A549 (cell line): ENCODE data around the gene FAM124B. TPM values are rescaled to one million over a fixed set of nuclear protein-coding genes. Genes with fewer than 3 reads are reported as not detected.

ENCODE experiments used
- ATAC-seq, 2 experiments: fragments of 200-7000 bp in 1 of 2; fragments of >200 bp in 1 of 2; cut with Nextera tagmentation in 1 of 2; cut with Tn5 transposase in 1 of 2; 3 replicates each; pipeline versions ENCODE4 v1.8.0 to v1.9.1; 2018 to 2020; ENCODE audit warnings: mild to moderate bottlenecking in 1 of 2, moderate library complexity in 1 of 2
- CTCF ChIA-PET: fragments of 300-600 bp; sonication (Branson Sonifier 250); formaldehyde crosslinking; extraction: SDS; loops from one replicate; lab custom pipeline; 2021; ENCODE audit warnings: antibody characterized with exemption, inconsistent platforms; lab: Yijun Ruan, JAX
- POLR2A ChIA-PET: fragments of 350-600 bp; formaldehyde crosslinking; extraction: SDS; loops from one replicate; lab custom pipeline; 2021; ENCODE audit warnings: antibody characterized with exemption, inconsistent platforms; lab: Yijun Ruan, JAX
- DNase-seq, 2 experiments: peaks; one replicate each; pipeline versions ENCODE4 v3.0.0 to v3.0.0-alpha.2; 2011 to 2016; ENCODE audit warnings: low read depth in 1 of 2, low spot score in 1 of 2
- FAIRE-seq: peaks from 2 replicates; lab custom pipeline; 2011; peaks lifted over from hg19 to GRCh38; lab: Jason Lieb, UNC
- H3K27ac ChIP-seq, 2 experiments: fragments of >200 bp; sonication (Bioruptor Twin); formaldehyde crosslinking; 3 replicates each; pipeline ENCODE4 v1.5.1; 2016 to 2017
- H3K4me1 ChIP-seq: fragments of >200 bp; sonication (Bioruptor Twin); formaldehyde crosslinking; 3 replicates; pipeline ENCODE4 v1.6.1; 2016
- H3K4me2 ChIP-seq: fragments of >200 bp; sonication (Bioruptor Twin); formaldehyde crosslinking; 3 replicates; pipeline ENCODE4 v1.6.1; 2016
- H3K4me3 ChIP-seq: fragments of >200 bp; sonication (Bioruptor Twin); formaldehyde crosslinking; 3 replicates; pipeline ENCODE4 v1.5.1; 2016
- H3K9me3 ChIP-seq: fragments of >200 bp; sonication (Bioruptor Twin); formaldehyde crosslinking; 3 replicates; pipeline ENCODE4 v1.6.1; 2016
- CEBPB ChIP-seq, 2 experiments: fragments of >200 bp in 1 of 2; sonication (Bioruptor Twin) in 1 of 2; formaldehyde crosslinking in 1 of 2; IDR thresholded peaks; 2 replicates each; pipeline ENCODE4 v1.6.1; 2012 to 2016
- CHD4 ChIP-seq: fragments of 200-600 bp; sonication (generic); IDR thresholded peaks from 2 replicates; pipeline ENCODE4 v1.6.1; 2016; ENCODE audit warnings: antibody characterized with exemption, mild to moderate bottlenecking, borderline replicate concordance
- EP300 ChIP-seq, 2 experiments: fragments of >200 bp; sonication (Bioruptor Twin); formaldehyde crosslinking; IDR thresholded peaks; 2 replicates in 1 of 2; 3 replicates in 1 of 2; pipeline ENCODE4 v1.6.1; 2016 to 2017
- FOSL2 ChIP-seq, 2 experiments: fragments of 450-650 bp in 1 of 2; fragments of >200 bp in 1 of 2; sonication (Bioruptor Twin) in 1 of 2; formaldehyde crosslinking; IDR thresholded peaks; 2 replicates each; pipeline versions ENCODE4 v1.5.0 to v1.6.1; 2016 to 2020; ENCODE audit warnings: mild to moderate bottlenecking in 1 of 2, moderate library complexity in 1 of 2
- GATA3 ChIP-seq: IDR thresholded peaks from 2 replicates; pipeline ENCODE4 v1.6.1; 2012; ENCODE audit warnings: borderline replicate concordance
- HDAC2 ChIP-seq: fragments of 200-600 bp; sonication (generic); IDR thresholded peaks from 2 replicates; pipeline ENCODE4 v1.6.1; 2016
- HMGXB4 ChIP-seq: fragments of 250-450 bp; sonication (Bioruptor Pico); IDR thresholded peaks from 2 replicates; pipeline ENCODE4 v1.5.0; 2021; ENCODE audit warnings: mild to moderate bottlenecking, moderate library complexity, borderline replicate concordance
- JUN ChIP-seq, 2 experiments: fragments of >200 bp; sonication (Bioruptor Twin); formaldehyde crosslinking; IDR thresholded peaks; 2 replicates in 1 of 2; 3 replicates in 1 of 2; pipeline ENCODE4 v1.6.1; 2016 to 2017
- JUNB ChIP-seq: fragments of >200 bp; sonication (Bioruptor Twin); formaldehyde crosslinking; IDR thresholded peaks from 2 replicates; pipeline ENCODE4 v1.6.1; 2016
- KDM1A ChIP-seq: fragments of 200-600 bp; sonication (generic); IDR thresholded peaks from 2 replicates; pipeline ENCODE4 v1.6.1; 2016; ENCODE audit warnings: low read depth, mild to moderate bottlenecking
- KDM5A ChIP-seq: fragments of 200-600 bp; sonication (generic); IDR thresholded peaks from 2 replicates; pipeline ENCODE4 v1.6.1; 2016; ENCODE audit warnings: antibody characterized with exemption, mild to moderate bottlenecking
- NPAS2 ChIP-seq: fragments of 250-450 bp; sonication (Bioruptor Pico); IDR thresholded peaks from 2 replicates; pipeline ENCODE4 v1.8.0; 2022; ENCODE audit warnings: mild to moderate bottlenecking, moderate library complexity, borderline replicate concordance
- POLR2A ChIP-seq: IDR thresholded peaks from 2 replicates; pipeline ENCODE4 v1.6.1; 2012; ENCODE audit warnings: mild to moderate bottlenecking, low read length
- POLR2AphosphoS2 ChIP-seq: conservative IDR thresholded peaks from 2 replicates; pipeline ENCODE4 v1.6.1; 2012; ENCODE audit warnings: low read length, improper control_type of control experiment, inconsistent platforms
- RCOR1 ChIP-seq: fragments of 150-350 bp; IDR thresholded peaks from 2 replicates; pipeline ENCODE4 v1.6.1; 2014; ENCODE audit warnings: antibody characterized with exemption, low read length, low read depth
- REST ChIP-seq: fragments of 200-600 bp; sonication (generic); IDR thresholded peaks from 2 replicates; pipeline ENCODE4 v1.6.1; 2016; ENCODE audit warnings: antibody characterized with exemption, mild to moderate bottlenecking, moderate library complexity
- RFX5 ChIP-seq: fragments of 450-650 bp; IDR thresholded peaks from 2 replicates; pipeline ENCODE4 v1.7.1; 2014; ENCODE audit warnings: antibody characterized with exemption, mild to moderate bottlenecking, moderate library complexity
- TP53 ChIP-seq: fragments of 250-450 bp; sonication (Bioruptor Pico); IDR thresholded peaks from 2 replicates; pipeline ENCODE4 v1.5.0; 2021; ENCODE audit warnings: mild to moderate bottlenecking, moderate library complexity
- ZFP36 ChIP-seq: fragments of 450-650 bp; IDR thresholded peaks from 2 replicates; pipeline ENCODE4 v1.6.1; 2014; ENCODE audit warnings: borderline replicate concordance; ENCODE audit not compliant: partially characterized antibody
- ZSCAN20 ChIP-seq: fragments of 250-450 bp; sonication (Bioruptor Pico); IDR thresholded peaks from 2 replicates; pipeline ENCODE4 v1.8.0; 2022; ENCODE audit warnings: mild to moderate bottlenecking, moderate library complexity
- WGBS: methylation state at CpG from one replicate; pipeline ENCODE4 v1.1.6; 2017; ENCODE audit errors: missing lambda C conversion rate; 5-methylcytosine and 5-hydroxymethylcytosine counted together
- polyA plus RNA-seq, 4 experiments: library from polyadenylated mRNA; depleted of rRNA in 3 of 4; stranded (reverse); fragments of >200 nt; fragmentation: RNase III in 1 of 4; extraction: RNeasy Plus Mini Kit Qiagen cat#74134 plus additional on column Dnase treatment in 1 of 4; gene quantifications; 2 replicates in 3 of 4; 3 replicates in 1 of 4; pipeline ENCODE4 v1.2.3, GENCODE V29; 2011 to 2017
- TF ChIP-seq, protein P1 (sequence below): IDR thresholded peaks from 2 replicates; pipeline ENCODE4 v1.6.1; 2012; ENCODE audit warnings: low read depth, borderline replicate concordance
- TF ChIP-seq, protein P2 (sequence below): fragments of >200 bp; sonication (Bioruptor Twin); formaldehyde crosslinking; IDR thresholded peaks from 2 replicates; pipeline ENCODE4 v1.6.1; 2016
- TF ChIP-seq, protein P3 (sequence below): IDR thresholded peaks from 2 replicates; pipeline ENCODE4 v1.6.1; 2012

The FAM124B gene
- polyA plus RNA-seq, 2 of the 4 experiments (the other 2 are of a cell fraction), result not detected

GRCh38 chr2:224389317-224389716 is 12.6 kb downstream of the FAM124B start (continued):
- TF ChIP-seq NPAS2, result no peak
- no peak for TF ChIP-seq GATA3
- no peak for TF ChIP-seq CHD4
- TF ChIP-seq KDM5A, result no peak
- no peak for TF ChIP-seq TP53 (CRISPR knock-in tag)
- TF ChIP-seq HDAC2, result no peak
- TF ChIP-seq JUN (IDR thresholded peaks at IDR 0.05), result no peak

GRCh38 chr2:224386876-224387275 is 15.0 kb downstream of the FAM124B start:
- H3K27ac ChIP-seq, result no peak overlapping the region
- no peak overlapping the region for H3K4me2 ChIP-seq
- no peaks in the 10 kb centered on the region for H3K4me1 ChIP-seq
- WGBS, result 89% methylated on average over 2 of the region's 2 CpGs
- FAIRE-seq, result no peak
- TF ChIP-seq CHD4, result no peak
- TF ChIP-seq RCOR1, result no peak
- TF ChIP-seq, protein P1, sequence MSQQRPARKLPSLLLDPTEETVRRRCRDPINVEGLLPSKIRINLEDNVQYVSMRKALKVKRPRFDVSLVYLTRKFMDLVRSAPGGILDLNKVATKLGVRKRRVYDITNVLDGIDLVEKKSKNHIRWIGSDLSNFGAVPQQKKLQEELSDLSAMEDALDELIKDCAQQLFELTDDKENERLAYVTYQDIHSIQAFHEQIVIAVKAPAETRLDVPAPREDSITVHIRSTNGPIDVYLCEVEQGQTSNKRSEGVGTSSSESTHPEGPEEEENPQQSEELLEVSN, result no peak
- no peak for TF ChIP-seq ZSCAN20 (CRISPR knock-in tag)
- no peak for TF ChIP-seq FOSL2 (IDR thresholded peaks at IDR 0.05)
- TF ChIP-seq FOSL2 (CRISPR knock-in tag; IDR thresholded peaks at IDR 0.05), result no peak
- no peak for TF ChIP-seq HMGXB4 (CRISPR knock-in tag)
- TF ChIP-seq JUNB, result no peak
- no peak for TF ChIP-seq REST
- TF ChIP-seq, protein P2, sequence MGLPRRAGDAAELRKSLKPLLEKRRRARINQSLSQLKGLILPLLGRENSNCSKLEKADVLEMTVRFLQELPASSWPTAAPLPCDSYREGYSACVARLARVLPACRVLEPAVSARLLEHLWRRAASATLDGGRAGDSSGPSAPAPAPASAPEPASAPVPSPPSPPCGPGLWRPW, result no peak
- no peak for TF ChIP-seq ZFP36
- TF ChIP-seq EP300 (IDR thresholded peaks at IDR 0.05), result no peak
- TF ChIP-seq NPAS2, result no peak
- TF ChIP-seq, protein P3, sequence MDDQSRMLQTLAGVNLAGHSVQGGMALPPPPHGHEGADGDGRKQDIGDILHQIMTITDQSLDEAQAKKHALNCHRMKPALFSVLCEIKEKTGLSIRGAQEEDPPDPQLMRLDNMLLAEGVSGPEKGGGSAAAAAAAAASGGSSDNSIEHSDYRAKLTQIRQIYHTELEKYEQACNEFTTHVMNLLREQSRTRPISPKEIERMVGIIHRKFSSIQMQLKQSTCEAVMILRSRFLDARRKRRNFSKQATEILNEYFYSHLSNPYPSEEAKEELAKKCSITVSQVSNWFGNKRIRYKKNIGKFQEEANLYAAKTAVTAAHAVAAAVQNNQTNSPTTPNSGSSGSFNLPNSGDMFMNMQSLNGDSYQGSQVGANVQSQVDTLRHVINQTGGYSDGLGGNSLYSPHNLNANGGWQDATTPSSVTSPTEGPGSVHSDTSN, result no peak
- no peak for TF ChIP-seq CEBPB (IDR thresholded peaks at IDR 0.05)
- TF ChIP-seq RFX5, result no peak
- TF ChIP-seq POLR2AphosphoS2, result no peak
- TF ChIP-seq KDM1A, result no peak
- no peak for TF ChIP-seq POLR2A
- DNase-seq, result no peak
- ATAC-seq, result no peak
- POLR2A ChIA-PET, result no interaction called here
- CTCF ChIA-PET, result interaction anchor here (1.0 kb wide), 1 partner anchor 18 kb away, joined by 4 read pairs; no protein-coding TSS in a partner anchor
- H3K4me3 ChIP-seq, result no peak overlapping the region
- no peaks in the 10 kb centered on the region for H3K9me3 ChIP-seq
